Gastrocnemius medialis (tissue), 4 donors: Measurements from ENCODE around the gene PDZRN3.

Experiments
- CTCF ChIP-seq, 5 experiments: fragments of 450-650 bp in 3 of 5; fragments of 200-600 bp in 2 of 5; sonication (generic) in 2 of 5; IDR thresholded peaks in 4 of 5; conservative IDR thresholded peaks in 1 of 5; 1 replicate in 4 of 5; 2 replicates in 1 of 5; pipeline ENCODE4 v1.5.1; 2016 to 2019; ENCODE audit warnings: antibody characterized with exemption in 5 of 5, mild to moderate bottlenecking in 3 of 5, moderate library complexity in 3 of 5
- POLR2A ChIP-seq, 2 donors: fragments of 450-650 bp; IDR thresholded peaks; one replicate each; pipeline ENCODE4 v1.6.1; 2017; ENCODE audit warnings: antibody characterized with exemption in 2 of 2, mild to moderate bottlenecking in 2 of 2, moderate library complexity in 2 of 2

- peak; percentile 24 to 46 (median 38) for TF ChIP-seq CTCF (IDR thresholded peaks at IDR 0.05 in 4 of 5, conservative IDR thresholded peaks at IDR 0.05 in 1 of 5)
- peak in 1 of 2 donors; percentile 14 for TF ChIP-seq POLR2A (IDR thresholded peaks at IDR 0.05)
Measured at GRCh38 chr3:73624017-73624820, 522 bp downstream of the PDZRN3 start.
